K562 (cell line): Measurements from ENCODE around the gene KCTD7. TPM values are rescaled to one million over a fixed set of nuclear protein-coding genes. Genes with fewer than 3 reads are reported as not detected.

Experiments used
- ATAC-seq: fragments of 200-7000 bp; cut with Tn5 transposase; 3 replicates; pipeline ENCODE4 v1.9.1; 2020; ENCODE audit warnings: moderate library complexity
- BruUV-seq: library from RNA; stranded (reverse); fragments of 400-500 nt; replicated peaks from 2 replicates; lab custom pipeline; 2021; lab: Mats Ljungman, UMichigan
- CTCF ChIA-PET: fragments of 300-600 bp; formaldehyde crosslinking; extraction: SDS; loops from one replicate; lab custom pipeline; 2021; ENCODE audit warnings: low intra/inter-chr PET ratio; lab: Yijun Ruan, JAX
- POLR2A ChIA-PET: fragments of 300-600, 350-650 bp; sonication (Branson Sonifier 250); formaldehyde crosslinking; extraction: SDS; loops from one replicate; lab custom pipeline; 2021; ENCODE audit warnings: antibody characterized with exemption, inconsistent platforms; lab: Yijun Ruan, JAX
- DNase-seq, 4 experiments: peaks; one replicate each; pipeline versions ENCODE4 v3.0.0 to v3.0.0-alpha.2; 2011 to 2018; ENCODE audit warnings: low spot score in 3 of 4, mixed read lengths in 3 of 4; ENCODE audit errors: extremely low read depth in 1 of 4
- FAIRE-seq: peaks from 2 replicates; lab custom pipeline; 2011; peaks lifted over from hg19 to GRCh38; lab: Jason Lieb, UNC
- H2AFZ ChIP-seq: 2 replicates; pipeline ENCODE4 v1.6.0; 2011; ENCODE audit warnings: low read depth, low read length, control low read depth, inconsistent platforms
- H3K27ac ChIP-seq: fragments of 200-600 bp; 3 replicates; pipeline ENCODE4 v1.8.0; 2011; ENCODE audit warnings: low read depth, mild to moderate bottlenecking, control low read depth, inconsistent platforms, low read length, moderate library complexity, mixed read lengths; ENCODE audit errors: extremely low read depth
- H3K27me3 ChIP-seq, 2 experiments: fragments of 300-600 bp in 1 of 2; 2 replicates in 1 of 2; 3 replicates in 1 of 2; pipeline versions ENCODE4 v1.6.0 to v1.8.0; 2011; ENCODE audit warnings: inconsistent platforms in 2 of 2, low read length in 2 of 2, mild to moderate bottlenecking in 1 of 2, mixed read lengths in 1 of 2, moderate library complexity in 1 of 2; ENCODE audit not compliant: control insufficient read depth in 2 of 2, insufficient read depth in 2 of 2
- H3K36me3 ChIP-seq: fragments of 300-600 bp; 3 replicates; pipeline ENCODE4 v1.8.0; 2011; ENCODE audit warnings: mild to moderate bottlenecking, low read length, inconsistent platforms; ENCODE audit not compliant: control insufficient read depth, insufficient read depth
- H3K4me1 ChIP-seq, 2 experiments: fragments of 200-600 bp in 1 of 2; replicated peaks in 1 of 2; 2 replicates in 1 of 2; 3 replicates in 1 of 2; pipeline versions ENCODE4 v1.5.1 to v1.8.0; 2011; ENCODE audit warnings: inconsistent platforms in 2 of 2, low read length in 2 of 2, mild to moderate bottlenecking in 1 of 2, mixed read lengths in 1 of 2, moderate library complexity in 1 of 2; ENCODE audit not compliant: control insufficient read depth in 2 of 2, insufficient read depth in 2 of 2
- H3K4me2 ChIP-seq: 2 replicates; pipeline ENCODE4 v1.6.1; 2011; ENCODE audit warnings: low read length, control low read depth, inconsistent platforms, mixed read lengths; ENCODE audit not compliant: insufficient read depth
- H3K4me3 ChIP-seq: fragments of 200-600 bp; sonication (generic), shearing (Covaris generic); 2 replicates; pipeline ENCODE4 v1.5.1; 2016; ENCODE audit warnings: control low read depth, inconsistent platforms
- H3K79me2 ChIP-seq: fragments of 200-600 bp; 3 replicates; pipeline ENCODE4 v1.8.0; 2011; ENCODE audit warnings: low read length, inconsistent platforms; ENCODE audit not compliant: control insufficient read depth, insufficient read depth
- H3K9ac ChIP-seq, 2 experiments: 2 replicates each; pipeline versions ENCODE4 v1.6.0 to v1.6.1; 2011; ENCODE audit warnings: low read depth in 2 of 2, low read length in 2 of 2, control low read depth in 1 of 2, inconsistent platforms in 1 of 2, mild to moderate bottlenecking in 1 of 2, mixed read lengths in 1 of 2; ENCODE audit not compliant: insufficient read depth in 1 of 2
- H3K9me1 ChIP-seq: one replicate; pipeline ENCODE4 v1.6.0; 2011; ENCODE audit warnings: inconsistent platforms, mild to moderate bottlenecking, low read length, moderate library complexity; ENCODE audit not compliant: control insufficient read depth, insufficient read depth
- H3K9me3 ChIP-seq: replicated peaks from 2 replicates; pipeline ENCODE4 v1.5.1; 2011; ENCODE audit warnings: low read depth, low read length, inconsistent platforms; ENCODE audit not compliant: control insufficient read depth, insufficient read depth
- H4K20me1 ChIP-seq: replicated peaks from 2 replicates; pipeline ENCODE4 v1.6.1; 2011; ENCODE audit warnings: low read length, inconsistent platforms, mixed read lengths; ENCODE audit not compliant: control insufficient read depth, insufficient read depth
- GTF2A2 ChIP-seq: IDR thresholded peaks from 2 replicates; pipeline ENCODE4 v1.6.1; 2016; ENCODE audit warnings: mild to moderate bottlenecking, missing genetic modification characterization, missing compliant biosample characterization
- GTF2E2 ChIP-seq: fragments of 200-800 bp; sonication (Bioruptor generic); IDR thresholded peaks from 2 replicates; pipeline ENCODE4 v1.6.1; 2016; ENCODE audit warnings: missing genetic modification characterization, missing compliant biosample characterization
- HDAC6 ChIP-seq: IDR thresholded peaks from 2 replicates; pipeline ENCODE4 v1.6.1; 2012; ENCODE audit warnings: low read depth, mild to moderate bottlenecking, control low read depth, inconsistent platforms, low read length, moderate library complexity
- HNRNPUL1 ChIP-seq: fragments of 200-400 bp; formaldehyde crosslinking; IDR thresholded peaks from 2 replicates; pipeline ENCODE4 v1.6.1; 2017; ENCODE audit warnings: low read length
- MCM7 ChIP-seq, 2 experiments: fragments of 450-650 bp; IDR thresholded peaks; 2 replicates each; pipeline ENCODE4 v1.6.1; 2016 to 2018
- MEF2D ChIP-seq: conservative IDR thresholded peaks from 2 replicates; pipeline ENCODE4 v1.6.1; 2016; ENCODE audit warnings: low read depth, missing genetic modification characterization, missing compliant biosample characterization
- NCOR1 ChIP-seq: fragments of 450-650 bp; IDR thresholded peaks from 2 replicates; pipeline ENCODE4 v1.6.1; 2016; ENCODE audit warnings: mild to moderate bottlenecking, moderate library complexity
- POU5F1 ChIP-seq: fragments of 150-350 bp; IDR thresholded peaks from 2 replicates; pipeline ENCODE4 v1.6.1; 2014; ENCODE audit warnings: borderline replicate concordance, low read length, low read depth, mild to moderate bottlenecking; ENCODE audit not compliant: partially characterized antibody
- PTRF ChIP-seq: fragments of 450-650 bp; IDR thresholded peaks from 2 replicates; pipeline ENCODE4 v1.6.1; 2016; ENCODE audit warnings: mild to moderate bottlenecking, missing genetic modification characterization, missing compliant biosample characterization
- RBM39 ChIP-seq: fragments of 200-400 bp; formaldehyde crosslinking; optimal IDR thresholded peaks from 2 replicates; pipeline ENCODE3; 2018; ENCODE audit warnings: low read depth, low read length
- SMAD1 ChIP-seq: fragments of 150-350 bp; IDR thresholded peaks from 2 replicates; pipeline ENCODE4 v1.6.1; 2014; ENCODE audit warnings: low read length, low read depth; ENCODE audit not compliant: partially characterized antibody
- ZNF133 ChIP-seq: fragments of 250-450 bp; sonication (Bioruptor Pico); IDR thresholded peaks from 2 replicates; pipeline ENCODE4 v1.4.0; 2020; ENCODE audit warnings: mild to moderate bottlenecking
- ZNF3 ChIP-seq: fragments of 250-450 bp; sonication (Bioruptor Pico); IDR thresholded peaks from 2 replicates; pipeline ENCODE4 v1.5.0; 2021; ENCODE audit warnings: mild to moderate bottlenecking, moderate library complexity
- ZNF354B ChIP-seq: fragments of 250-450 bp; sonication (Bioruptor Pico); IDR thresholded peaks from 2 replicates; pipeline ENCODE4 v1.4.0; 2020
- WGBS: fragments of 100-300 bp; shearing (Covaris generic); methylation state at CpG from one replicate; pipeline ENCODE4 v1.1.6; 2016; ENCODE audit warnings: low coverage, mixed read lengths; ENCODE audit not compliant: insufficient coverage; ENCODE audit errors: missing lambda C conversion rate; 5-methylcytosine and 5-hydroxymethylcytosine counted together
- in situ Hi-C: fragments of 300-500 bp; cut with MboI; formaldehyde crosslinking; loops from 4 replicates; pipeline ENCODE4 v1.15.0; 2018; ENCODE audit warnings: inconsistent platforms, mixed read lengths
- intact Hi-C: fragments of 100-400 bp; cut with micrococcal nuclease; formaldehyde crosslinking; loops from 2 replicates; pipeline ENCODE4 v1.14.2; 2022
- polyA plus RNA-seq, 8 experiments: library from polyadenylated mRNA; depleted of rRNA in 4 of 8; stranded (reverse) in 5 of 8; unstranded in 3 of 8; fragments of >200 nt; fragmentation: Nextera tagmentation in 2 of 8; fragmentation: Illumina TruSeq in 1 of 8; extraction: Ambion mirVana in 2 of 8; extraction: Trizol in 1 of 8; gene quantifications; 2 replicates each; pipeline versions ENCODE4 v1.2.1 to v1.2.3, GENCODE V29; 2011 to 2014; ENCODE audit warnings: inconsistent platforms in 1 of 8, missing spikeins in 1 of 8
- total RNA-seq, 7 experiments: library from RNA; depleted of rRNA in 6 of 7; stranded (reverse); fragments of >200 nt in 6 of 7; fragmentation: Illumina TruSeq in 2 of 7; extraction: Trizol in 2 of 7; gene quantifications; 2 replicates each; pipeline versions ENCODE4 v1.2.1 to v1.2.3, GENCODE V29; 2011 to 2021; ENCODE audit warnings: low replicate concordance in 1 of 7
- TF ChIP-seq, protein P1 (sequence below): fragments of 250-450 bp; sonication (Bioruptor Pico); IDR thresholded peaks from 2 replicates; pipeline ENCODE4 v1.4.0; 2020; ENCODE audit warnings: mild to moderate bottlenecking, moderate library complexity
- TF ChIP-seq, protein P2 (sequence below): fragments of 250-450 bp; sonication (Bioruptor Pico); IDR thresholded peaks from 2 replicates; pipeline ENCODE4 v1.8.0; 2021; ENCODE audit warnings: mild to moderate bottlenecking, moderate library complexity
- TF ChIP-seq, protein P3 (sequence below): sonication (generic); formaldehyde crosslinking; IDR thresholded peaks from 2 replicates; pipeline ENCODE4 v1.8.1; 2023; ENCODE audit warnings: mild to moderate bottlenecking, missing genetic modification reagents

The KCTD7 gene
- total and polyA plus RNA-seq, 9 of the 15 experiments (the other 6 are each of a cell fraction or from before 2014, with no cell fraction given), result 1.5 to 26.0 (median 9.0) TPM

DNA sequence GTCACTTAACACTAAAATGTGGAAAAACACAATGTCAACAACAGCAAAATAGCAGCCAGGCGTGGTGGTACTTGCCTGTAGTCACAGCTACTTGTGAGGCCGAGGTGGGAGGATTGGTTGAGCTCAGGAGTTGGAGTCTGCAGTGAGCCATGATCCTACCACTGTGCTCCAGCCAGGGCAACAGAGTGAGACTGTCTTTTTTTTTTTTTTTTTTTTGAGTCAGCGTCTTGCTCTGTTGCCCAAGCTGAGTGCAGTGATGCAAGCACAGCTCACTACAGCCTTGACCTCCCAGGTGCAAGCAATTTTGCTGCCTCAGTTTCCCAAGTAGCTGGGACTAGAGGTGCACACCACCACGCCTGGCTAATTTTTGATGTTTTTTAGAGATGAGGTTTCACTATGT is 6.1 kb downstream of the KCTD7 start:
- in situ Hi-C loops (loop anchor here (5.0 kb wide), 1 partner anchor 37 kb away; no protein-coding TSS in a partner anchor), intact Hi-C loops (no loop called here)
- Histone ChIP-seq H3K9ac (no peak overlapping the region), H3K9me3 (no peaks in the 10 kb centered on the region), H3K9me1 (peaks cover 3% of the 10 kb centered on the region), H3K4me2 (no peak overlapping the region), H3K27ac (no peak overlapping the region), H3K36me3 (peaks cover 23% of the 10 kb centered on the region), H3K27me3 (no peaks in the 10 kb centered on the region), H3K4me1 (peaks cover 15 to 21% of the 10 kb centered on the region in 2 experiments), H3K4me3 (no peak overlapping the region), H2AFZ (no peak overlapping the region), H4K20me1 (peaks cover 19% of the 10 kb centered on the region), H3K79me2 (0 out of 3 replicates have a peak, but pooled peaks cover 2% of the 10 kb centered on the region)
- FAIRE-seq, result no peak
- WGBS, result 73% methylated on average over 4 of the region's 4 CpGs
- TF ChIP-seq POU5F1 (no peak), HDAC6 (no peak), NCOR1 (no peak), MEF2D (tag) (no peak), ZNF133 (CRISPR knock-in tag) (no peak), HNRNPUL1 (no peak), GTF2E2 (no peak), ZNF354B (CRISPR knock-in tag) (no peak), GTF2A2 (no peak), ZNF3 (CRISPR knock-in tag) (no peak), MCM7 (IDR thresholded peaks at IDR 0.05) (no peak), RBM39 (no peak), PTRF (no peak), SMAD1 (no peak)
- TF ChIP-seq, protein P1, sequence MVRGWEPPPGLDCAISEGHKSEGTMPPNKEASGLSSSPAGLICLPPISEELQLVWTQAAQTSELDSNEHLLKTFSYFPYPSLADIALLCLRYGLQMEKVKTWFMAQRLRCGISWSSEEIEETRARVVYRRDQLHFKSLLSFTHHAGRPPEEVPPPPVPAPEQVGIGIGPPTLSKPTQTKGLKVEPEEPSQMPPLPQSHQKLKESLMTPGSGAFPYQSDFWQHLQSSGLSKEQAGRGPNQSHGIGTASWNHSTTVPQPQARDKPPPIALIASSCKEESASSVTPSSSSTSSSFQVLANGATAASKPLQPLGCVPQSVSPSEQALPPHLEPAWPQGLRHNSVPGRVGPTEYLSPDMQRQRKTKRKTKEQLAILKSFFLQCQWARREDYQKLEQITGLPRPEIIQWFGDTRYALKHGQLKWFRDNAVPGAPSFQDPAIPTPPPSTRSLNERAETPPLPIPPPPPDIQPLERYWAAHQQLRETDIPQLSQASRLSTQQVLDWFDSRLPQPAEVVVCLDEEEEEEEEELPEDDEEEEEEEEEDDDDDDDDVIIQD, result no peak
- TF ChIP-seq, protein P2, sequence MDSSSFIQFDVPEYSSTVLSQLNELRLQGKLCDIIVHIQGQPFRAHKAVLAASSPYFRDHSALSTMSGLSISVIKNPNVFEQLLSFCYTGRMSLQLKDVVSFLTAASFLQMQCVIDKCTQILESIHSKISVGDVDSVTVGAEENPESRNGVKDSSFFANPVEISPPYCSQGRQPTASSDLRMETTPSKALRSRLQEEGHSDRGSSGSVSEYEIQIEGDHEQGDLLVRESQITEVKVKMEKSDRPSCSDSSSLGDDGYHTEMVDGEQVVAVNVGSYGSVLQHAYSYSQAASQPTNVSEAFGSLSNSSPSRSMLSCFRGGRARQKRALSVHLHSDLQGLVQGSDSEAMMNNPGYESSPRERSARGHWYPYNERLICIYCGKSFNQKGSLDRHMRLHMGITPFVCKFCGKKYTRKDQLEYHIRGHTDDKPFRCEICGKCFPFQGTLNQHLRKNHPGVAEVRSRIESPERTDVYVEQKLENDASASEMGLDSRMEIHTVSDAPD (CRISPR knock-in tag), result no peak
- TF ChIP-seq, protein P3, sequence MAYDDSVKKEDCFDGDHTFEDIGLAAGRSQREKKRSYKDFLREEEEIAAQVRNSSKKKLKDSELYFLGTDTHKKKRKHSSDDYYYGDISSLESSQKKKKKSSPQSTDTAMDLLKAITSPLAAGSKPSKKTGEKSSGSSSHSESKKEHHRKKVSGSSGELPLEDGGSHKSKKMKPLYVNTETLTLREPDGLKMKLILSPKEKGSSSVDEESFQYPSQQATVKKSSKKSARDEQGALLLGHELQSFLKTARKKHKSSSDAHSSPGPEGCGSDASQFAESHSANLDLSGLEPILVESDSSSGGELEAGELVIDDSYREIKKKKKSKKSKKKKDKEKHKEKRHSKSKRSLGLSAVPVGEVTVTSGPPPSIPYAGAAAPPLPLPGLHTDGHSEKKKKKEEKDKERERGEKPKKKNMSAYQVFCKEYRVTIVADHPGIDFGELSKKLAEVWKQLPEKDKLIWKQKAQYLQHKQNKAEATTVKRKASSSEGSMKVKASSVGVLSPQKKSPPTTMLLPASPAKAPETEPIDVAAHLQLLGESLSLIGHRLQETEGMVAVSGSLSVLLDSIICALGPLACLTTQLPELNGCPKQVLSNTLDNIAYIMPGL (CRISPR knock-in tag), result no peak
- no peak for ATAC-seq
- BruUV-seq, result no TSS peak
- CTCF ChIA-PET, result no interaction called here
- no peak for DNase-seq
- POLR2A ChIA-PET, result interaction anchor here (1.0 kb wide), 1 partner anchor 20 kb away, joined by 3 read pairs; no protein-coding TSS in a partner anchor
